Cerebellar cortex (tissue), 1 donor: ENCODE results near the gene ANKS6.

Experiments used
- DNase-seq: peaks from one replicate; pipeline ENCODE4 v3.0.0-alpha.2; 2015; ENCODE audit warnings: low spot score

Gene ANKS6

GRCh38 chr9:98771209-98771874, 25.0 kb downstream of the ANKS6 start:
- DNase-seq, result no peak

- no peak for DNase-seq
Observed at GRCh38 chr9:98770717-98771116, 25.6 kb downstream of the ANKS6 start.

GRCh38 chr9:98768344-98768743, 28.0 kb downstream of the ANKS6 start:
- no peak for DNase-seq

- no peak for DNase-seq
Observed at GRCh38 chr9:98767915-98768314, 28.4 kb downstream of the ANKS6 start.

GRCh38 chr9:98767196-98767595, 29.2 kb downstream of the ANKS6 start:
- no peak for DNase-seq

- DNase-seq, result no peak
Observed at GRCh38 chr9:98766586-98766985, 29.8 kb downstream of the ANKS6 start.

GRCh38 chr9:98765256-98765655, 31.1 kb downstream of the ANKS6 start:
- DNase-seq, result no peak

- DNase-seq, result no peak
Observed at GRCh38 chr9:98763986-98764745, 32.2 kb downstream of the ANKS6 start.

GRCh38 chr9:98760231-98760630, 36.1 kb downstream of the ANKS6 start:
- no peak for DNase-seq

GRCh38 chr9:98755006-98755618, 41.2 kb downstream of the ANKS6 start:
- no peak for DNase-seq

- no peak for DNase-seq
Observed at GRCh38 chr9:98751210-98751609, 45.1 kb downstream of the ANKS6 start.

- DNase-seq, result no peak
Observed at GRCh38 chr9:98750364-98751060, 45.8 kb downstream of the ANKS6 start.

GRCh38 chr9:98747476-98747875, 48.9 kb downstream of the ANKS6 start:
- no peak for DNase-seq

GRCh38 chr9:98745470-98745869, 50.9 kb downstream of the ANKS6 start:
- peak; percentile 84 for DNase-seq

GRCh38 chr9:98743818-98744611, 52.3 kb downstream of the ANKS6 start:
- no peak for DNase-seq

- no peak for DNase-seq
Observed at GRCh38 chr9:98743329-98743728, 53.0 kb downstream of the ANKS6 start.

GRCh38 chr9:98742325-98743280, 53.8 kb downstream of the ANKS6 start:
- peak; percentile 66 for DNase-seq

- DNase-seq, result no peak
Observed at GRCh38 chr9:98740226-98740881, 56.0 kb downstream of the ANKS6 start.

GRCh38 chr9:98738741-98739140, 57.6 kb downstream of the ANKS6 start:
- no peak for DNase-seq

GRCh38 chr9:98736226-98736625, 60.1 kb downstream of the ANKS6 start:
- DNase-seq, result no peak
